SK-N-SH (cell line): Measurements from ENCODE around the gene SPATA13.

ENCODE experiments used
- CTCF ChIP-seq: fragments of 200-600 bp; sonication (generic); IDR thresholded peaks from 2 replicates; pipeline ENCODE4 v1.6.1; 2017; ENCODE audit warnings: antibody characterized with exemption, mild to moderate bottlenecking, moderate library complexity
- EP300 ChIP-seq, 2 experiments: IDR thresholded peaks; 2 replicates each; pipeline versions ENCODE4 v1.4.0 to v1.6.1; 2012; ENCODE audit warnings: borderline replicate concordance in 1 of 2, low read depth in 1 of 2, low read length in 1 of 2
- FOXM1 ChIP-seq: IDR thresholded peaks from 2 replicates; pipeline ENCODE4 v1.4.0; 2012; ENCODE audit warnings: low read depth, mild to moderate bottlenecking
- MAX ChIP-seq: IDR thresholded peaks from 2 replicates; pipeline ENCODE4 v1.4.0; 2012; ENCODE audit warnings: low read depth
- MXI1 ChIP-seq: IDR thresholded peaks from 2 replicates; pipeline ENCODE4 v1.6.1; 2012; ENCODE audit warnings: mild to moderate bottlenecking, low read depth, low read length, improper control_type of control experiment
- NFIC ChIP-seq: IDR thresholded peaks from 2 replicates; pipeline ENCODE4 v1.4.0; 2012; ENCODE audit warnings: borderline replicate concordance
- RAD21 ChIP-seq: IDR thresholded peaks from 2 replicates; pipeline ENCODE4 v1.6.1; 2012; ENCODE audit warnings: mild to moderate bottlenecking, low read length
- REST ChIP-seq: IDR thresholded peaks from 2 replicates; pipeline ENCODE4 v1.6.1; 2012; ENCODE audit warnings: mild to moderate bottlenecking, low read depth, low read length, moderate library complexity
- RFX5 ChIP-seq: IDR thresholded peaks from 2 replicates; pipeline ENCODE4 v1.6.1; 2012; ENCODE audit warnings: mild to moderate bottlenecking, improper control_type of control experiment, low read length
- SIN3A ChIP-seq: IDR thresholded peaks from 2 replicates; pipeline ENCODE4 v1.6.1; 2012; ENCODE audit warnings: low read depth, mild to moderate bottlenecking, low read length, moderate library complexity, borderline replicate concordance
- TAF1 ChIP-seq: IDR thresholded peaks from 2 replicates; pipeline ENCODE4 v1.6.1; 2012; ENCODE audit warnings: low read depth, mild to moderate bottlenecking, low read length, moderate library complexity, borderline replicate concordance
- TF ChIP-seq, protein P1 (sequence below): IDR thresholded peaks from 2 replicates; pipeline ENCODE4; 2012

- TF ChIP-seq MXI1, result no peak
- TF ChIP-seq, protein P1, sequence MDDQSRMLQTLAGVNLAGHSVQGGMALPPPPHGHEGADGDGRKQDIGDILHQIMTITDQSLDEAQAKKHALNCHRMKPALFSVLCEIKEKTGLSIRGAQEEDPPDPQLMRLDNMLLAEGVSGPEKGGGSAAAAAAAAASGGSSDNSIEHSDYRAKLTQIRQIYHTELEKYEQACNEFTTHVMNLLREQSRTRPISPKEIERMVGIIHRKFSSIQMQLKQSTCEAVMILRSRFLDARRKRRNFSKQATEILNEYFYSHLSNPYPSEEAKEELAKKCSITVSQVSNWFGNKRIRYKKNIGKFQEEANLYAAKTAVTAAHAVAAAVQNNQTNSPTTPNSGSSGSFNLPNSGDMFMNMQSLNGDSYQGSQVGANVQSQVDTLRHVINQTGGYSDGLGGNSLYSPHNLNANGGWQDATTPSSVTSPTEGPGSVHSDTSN, result no peak
- no peak for TF ChIP-seq TAF1
- no peak for TF ChIP-seq SIN3A
- TF ChIP-seq EP300 (IDR thresholded peaks at IDR 0.05; ENCODE audit: borderline replicate concordance in 1 of 2, low read depth in 1 of 2, low read length in 1 of 2), result no peak
- no peak for TF ChIP-seq CTCF
- no peak for TF ChIP-seq MAX
- TF ChIP-seq NFIC, result no peak
- no peak for TF ChIP-seq FOXM1
- no peak for TF ChIP-seq REST
- TF ChIP-seq RAD21, result no peak
- TF ChIP-seq RFX5, result no peak
Measured at GRCh38 chr13:24145674-24146073, 14.8 kb upstream of the SPATA13 start.
